Measurements from ENCODE around the gene LEP.

- no peak for TF ChIP-seq CTCF (IDR thresholded peaks at IDR 0.05)
- TF ChIP-seq, protein P1, sequence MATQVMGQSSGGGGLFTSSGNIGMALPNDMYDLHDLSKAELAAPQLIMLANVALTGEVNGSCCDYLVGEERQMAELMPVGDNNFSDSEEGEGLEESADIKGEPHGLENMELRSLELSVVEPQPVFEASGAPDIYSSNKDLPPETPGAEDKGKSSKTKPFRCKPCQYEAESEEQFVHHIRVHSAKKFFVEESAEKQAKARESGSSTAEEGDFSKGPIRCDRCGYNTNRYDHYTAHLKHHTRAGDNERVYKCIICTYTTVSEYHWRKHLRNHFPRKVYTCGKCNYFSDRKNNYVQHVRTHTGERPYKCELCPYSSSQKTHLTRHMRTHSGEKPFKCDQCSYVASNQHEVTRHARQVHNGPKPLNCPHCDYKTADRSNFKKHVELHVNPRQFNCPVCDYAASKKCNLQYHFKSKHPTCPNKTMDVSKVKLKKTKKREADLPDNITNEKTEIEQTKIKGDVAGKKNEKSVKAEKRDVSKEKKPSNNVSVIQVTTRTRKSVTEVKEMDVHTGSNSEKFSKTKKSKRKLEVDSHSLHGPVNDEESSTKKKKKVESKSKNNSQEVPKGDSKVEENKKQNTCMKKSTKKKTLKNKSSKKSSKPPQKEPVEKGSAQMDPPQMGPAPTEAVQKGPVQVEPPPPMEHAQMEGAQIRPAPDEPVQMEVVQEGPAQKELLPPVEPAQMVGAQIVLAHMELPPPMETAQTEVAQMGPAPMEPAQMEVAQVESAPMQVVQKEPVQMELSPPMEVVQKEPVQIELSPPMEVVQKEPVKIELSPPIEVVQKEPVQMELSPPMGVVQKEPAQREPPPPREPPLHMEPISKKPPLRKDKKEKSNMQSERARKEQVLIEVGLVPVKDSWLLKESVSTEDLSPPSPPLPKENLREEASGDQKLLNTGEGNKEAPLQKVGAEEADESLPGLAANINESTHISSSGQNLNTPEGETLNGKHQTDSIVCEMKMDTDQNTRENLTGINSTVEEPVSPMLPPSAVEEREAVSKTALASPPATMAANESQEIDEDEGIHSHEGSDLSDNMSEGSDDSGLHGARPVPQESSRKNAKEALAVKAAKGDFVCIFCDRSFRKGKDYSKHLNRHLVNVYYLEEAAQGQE (IDR thresholded peaks at IDR 0.05; ENCODE audit: insufficient read depth in 1 of 2, low read depth in 2 of 2, low read length in 1 of 2), result no peak
- no peak for TF ChIP-seq POLR2AphosphoS5 (IDR thresholded peaks at IDR 0.05; ENCODE audit: low read depth, low read length)
- no peak for TF ChIP-seq SIN3A (IDR thresholded peaks at IDR 0.05; ENCODE audit: borderline replicate concordance, insufficient read depth, low read depth, low read length)
Measured at GRCh38 chr7:128260069-128260795, 19.2 kb downstream of the LEP start.

Data from Panc1 (cell line).